Common myeloid progenitor, CD34-positive (primary cell): ENCODE measurements around the gene SH3GL3.

Experiments used
- CTCF ChIA-PET: fragments of 350-600 bp; sonication (Branson Sonifier 250); formaldehyde crosslinking; loops from one replicate; lab custom pipeline; 2021; ENCODE audit warnings: antibody characterized with exemption; lab: Charles Lee
- POLR2A ChIA-PET: fragments of 350-600 bp; sonication (Branson Sonifier 250); formaldehyde crosslinking; loops from one replicate; lab custom pipeline; 2021; ENCODE audit warnings: antibody characterized with exemption; lab: Charles Lee
- DNase-seq, 3 donors: peaks; one replicate each; pipeline versions ENCODE4 v3.0.0 to v3.0.0-alpha.2; 2013
- H3K27ac ChIP-seq, 2 experiments: 1 replicate in 1 of 2; 2 replicates in 1 of 2; pipeline ENCODE4 v1.7.0; 2013; ENCODE audit warnings: inconsistent platforms in 2 of 2, low read length in 2 of 2, mild to moderate bottlenecking in 2 of 2, low read depth in 1 of 2, moderate library complexity in 1 of 2; ENCODE audit not compliant: severe bottlenecking in 2 of 2, insufficient read depth in 1 of 2, poor library complexity in 1 of 2
- H3K27me3 ChIP-seq, 5 experiments: replicated peaks in 2 of 5; 1 replicate in 3 of 5; 2 replicates in 2 of 5; pipeline versions ENCODE4 v1.6.1 to v1.7.0; 2013; ENCODE audit warnings: low read length in 4 of 5, mild to moderate bottlenecking in 2 of 5, moderate library complexity in 2 of 5, inconsistent platforms in 1 of 5; ENCODE audit not compliant: insufficient read depth in 5 of 5, control insufficient read depth in 4 of 5
- H3K36me3 ChIP-seq, 4 experiments: 1 replicate in 2 of 4; 2 replicates in 2 of 4; pipeline versions ENCODE4 v1.6.1 to v1.7.0; 2013; ENCODE audit warnings: low read length in 3 of 4, control low read depth in 1 of 4, mild to moderate bottlenecking in 1 of 4; ENCODE audit not compliant: control insufficient read depth in 4 of 4, insufficient read depth in 4 of 4
- H3K4me1 ChIP-seq, 4 experiments: 1 replicate in 3 of 4; 2 replicates in 1 of 4; pipeline versions ENCODE4 v1.6.1 to v1.7.1; 2013; ENCODE audit warnings: low read length in 3 of 4, mild to moderate bottlenecking in 3 of 4, control low read depth in 1 of 4, inconsistent platforms in 1 of 4, moderate library complexity in 1 of 4; ENCODE audit not compliant: control insufficient read depth in 4 of 4, insufficient read depth in 4 of 4; ENCODE audit errors: control extremely low read depth in 1 of 4
- H3K4me3 ChIP-seq, 7 experiments: 1 replicate in 4 of 7; 2 replicates in 3 of 7; pipeline versions ENCODE4 v1.5.1 to v1.7.0; 2013; ENCODE audit warnings: mild to moderate bottlenecking in 7 of 7, low read length in 6 of 7, moderate library complexity in 6 of 7, inconsistent platforms in 2 of 7, low read depth in 2 of 7, control low read depth in 1 of 7; ENCODE audit not compliant: insufficient read depth in 4 of 7, control insufficient read depth in 1 of 7; ENCODE audit errors: extremely low read depth in 1 of 7
- H3K9me3 ChIP-seq, 5 experiments: 1 replicate in 4 of 5; 2 replicates in 1 of 5; pipeline versions ENCODE4 v1.6.1 to v1.7.1; 2013; ENCODE audit warnings: low read length in 4 of 5, mild to moderate bottlenecking in 2 of 5, inconsistent platforms in 1 of 5, low read depth in 1 of 5, moderate library complexity in 1 of 5; ENCODE audit not compliant: control insufficient read depth in 4 of 5, insufficient read depth in 2 of 5; ENCODE audit errors: control extremely low read depth in 1 of 5
- WGBS: methylation state at CpG from one replicate; pipeline ENCODE4 v1.1.5; 2013; ENCODE audit not compliant: insufficient coverage; 5-methylcytosine and 5-hydroxymethylcytosine counted together

The SH3GL3 gene

DNA sequence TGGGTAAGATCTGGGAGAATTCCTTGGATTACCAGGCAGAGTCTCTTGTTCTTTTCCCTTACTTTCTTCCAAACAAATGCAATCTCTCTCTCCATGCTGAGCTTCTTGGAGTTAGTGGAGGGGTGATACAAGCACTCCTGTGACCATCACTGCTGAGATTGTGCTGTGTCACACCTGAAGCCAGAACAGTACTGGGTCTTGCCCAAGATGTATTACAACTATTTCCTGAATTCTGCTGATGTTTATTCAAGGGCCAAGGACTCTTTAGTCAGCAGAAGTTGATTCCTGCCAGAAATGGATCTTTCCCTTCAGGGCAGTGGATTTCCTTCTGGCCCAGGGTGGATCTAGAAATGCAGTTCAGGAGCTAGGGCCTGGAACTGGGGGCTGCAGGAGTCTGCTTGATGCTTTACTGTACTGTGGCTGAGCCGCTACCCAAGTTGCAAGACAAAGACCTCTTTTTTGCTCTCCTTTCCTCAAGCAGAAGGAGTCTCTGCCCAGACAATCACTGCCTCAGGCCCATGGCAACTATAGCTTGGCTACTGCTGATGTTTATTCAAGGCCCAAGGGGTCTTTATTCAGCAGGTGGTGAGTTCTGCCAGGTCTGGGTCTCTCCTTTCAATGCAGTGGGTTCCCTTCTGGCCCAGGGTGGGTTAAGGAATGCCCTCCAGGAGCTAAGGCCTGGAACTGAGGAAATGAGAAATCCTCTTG, 98.8 kb downstream of the SH3GL3 start:
- Histone ChIP-seq H3K4me1 (peaks cover 0 to 5% (median 0%) of the 10 kb centered on the region in 4 experiments), H3K27me3 (no peaks in the 10 kb centered on the region), H3K27ac (no peak overlapping the region), H3K36me3 (no peaks in the 10 kb centered on the region), H3K4me3 (no peak overlapping the region), H3K9me3 (peaks cover 0 to 13% (median 0%) of the 10 kb centered on the region in 5 experiments)
- WGBS = 100% methylated on average over 1 of the region's 1 CpG
- DNase-seq = no peak
- POLR2A ChIA-PET = no interaction called here
- CTCF ChIA-PET = no interaction called here

- Histone ChIP-seq H3K4me3 (no peak overlapping the region), H3K27me3 (no peaks in the 10 kb centered on the region), H3K36me3 (no peaks in the 10 kb centered on the region), H3K27ac (no peak overlapping the region), H3K9me3 (peaks cover 0 to 13% (median 0%) of the 10 kb centered on the region in 5 experiments), H3K4me1 (peaks cover 0 to 5% (median 0%) of the 10 kb centered on the region in 4 experiments)
- no peak for DNase-seq
- ChIA-PET POLR2A (no interaction called here), CTCF (no interaction called here)
These were observed 99.4 kb downstream of the SH3GL3 start for GRCh38 chr15:83546512-83546888.

DNA sequence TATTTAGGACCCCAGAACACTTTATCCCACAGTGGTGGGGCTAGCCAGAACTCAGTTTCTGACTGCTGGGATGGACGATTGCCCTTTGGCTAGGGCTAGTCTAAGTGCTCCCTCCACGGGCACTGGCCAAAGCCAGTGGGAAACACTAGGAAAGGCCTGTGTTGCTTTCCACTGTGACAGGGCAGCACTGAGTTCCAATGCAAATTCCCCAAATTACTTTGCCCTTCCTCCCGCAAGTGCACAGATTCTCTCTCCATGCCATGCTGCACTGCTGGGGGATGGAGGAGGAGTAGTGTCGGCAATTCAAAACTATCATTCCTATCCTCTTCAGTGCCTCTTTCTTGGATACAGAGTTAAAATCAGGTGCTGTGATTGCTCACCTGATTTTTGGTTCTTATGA, 100.0 kb downstream of the SH3GL3 start:
- Histone ChIP-seq H3K27ac (no peak overlapping the region), H3K27me3 (no peaks in the 10 kb centered on the region), H3K36me3 (no peaks in the 10 kb centered on the region), H3K4me3 (no peak overlapping the region), H3K4me1 (peaks cover 0 to 5% (median 0%) of the 10 kb centered on the region in 4 experiments), H3K9me3 (peaks cover 0 to 13% (median 0%) of the 10 kb centered on the region in 5 experiments)
- ChIA-PET POLR2A (no interaction called here), CTCF (no interaction called here)
- no peak for DNase-seq
- WGBS = 89% methylated on average over 2 of the region's 4 CpGs

- Histone ChIP-seq H3K27me3 (no peaks in the 10 kb centered on the region), H3K4me3 (no peak overlapping the region), H3K9me3 (peaks cover 0 to 3% (median 0%) of the 10 kb centered on the region in 5 experiments), H3K4me1 (peaks cover 0 to 5% (median 0%) of the 10 kb centered on the region in 4 experiments), H3K27ac (no peak overlapping the region), H3K36me3 (no peaks in the 10 kb centered on the region)
- ChIA-PET CTCF (no interaction called here), POLR2A (interaction anchor here (0.6 kb wide), 1 partner anchor 56 kb away, joined by 3 read pairs; no protein-coding TSS in a partner anchor)
- peak in 2 of 3 donors; percentile 12 to 15 for DNase-seq
- 0% methylated on average over 1 of the region's 1 CpG for WGBS
These were observed 102.5 kb downstream of the SH3GL3 start for GRCh38 chr15:83549623-83550022.

- WGBS = 91% methylated on average over 3 of the region's 5 CpGs
- DNase-seq = no peak
- H3K4me3 ChIP-seq = no peak overlapping the region
These were observed 107.4 kb downstream of the SH3GL3 start for GRCh38 chr15:83554558-83554957.

DNA sequence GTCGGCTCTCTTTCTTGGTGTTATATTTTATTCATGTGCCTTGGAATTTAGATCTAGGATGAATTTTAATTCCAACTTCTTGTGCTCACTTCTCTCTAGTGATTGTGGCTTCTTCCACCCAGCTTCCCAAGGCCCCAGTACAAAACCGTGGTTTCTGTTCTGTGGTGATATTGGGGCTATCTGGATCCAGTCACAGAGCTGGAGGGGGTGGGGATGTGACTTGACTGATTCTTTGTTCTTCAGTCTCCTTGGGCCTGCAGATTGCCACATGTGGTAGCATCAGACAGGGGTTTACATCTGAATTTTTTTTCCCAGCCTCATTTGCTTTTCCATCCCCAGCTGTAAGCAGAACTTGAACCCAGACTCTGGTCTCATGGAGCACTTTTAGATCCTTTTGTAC, 108.2 kb downstream of the SH3GL3 start:
- Histone ChIP-seq H3K4me3 (no peak overlapping the region), H3K36me3 (no peaks in the 10 kb centered on the region), H3K4me1 (no peaks in the 10 kb centered on the region), H3K9me3 (no peaks in the 10 kb centered on the region), H3K27ac (no peak overlapping the region), H3K27me3 (peaks cover 0 to 4% (median 0%) of the 10 kb centered on the region in 5 experiments)
- ChIA-PET CTCF (interaction anchor here (1.2 to 1.7 kb wide), 2 partner anchors 109 to 144 kb away, joined by 3 read pairs; partner anchors contain the start of gene SH3GL3), POLR2A (no interaction called here)
- no CpG with 5 or more reads among the region's 2 CpGs for WGBS
- no peak for DNase-seq

More at GRCh38 chr15:83554558-83554957, 107.4 kb downstream of the SH3GL3 start:
- CTCF ChIA-PET = interaction anchor here (1.7 kb wide), 1 partner anchor 143 kb away, joined by 3 read pairs; no protein-coding TSS in a partner anchor
- POLR2A ChIA-PET = no interaction called here
- Histone ChIP-seq H3K4me1 (peaks cover 0 to 2% (median 0%) of the 10 kb centered on the region in 4 experiments), H3K27me3 (peaks cover 0 to 3% (median 0%) of the 10 kb centered on the region in 5 experiments), H3K9me3 (no peaks in the 10 kb centered on the region), H3K27ac (no peak overlapping the region), H3K36me3 (no peaks in the 10 kb centered on the region)

DNA sequence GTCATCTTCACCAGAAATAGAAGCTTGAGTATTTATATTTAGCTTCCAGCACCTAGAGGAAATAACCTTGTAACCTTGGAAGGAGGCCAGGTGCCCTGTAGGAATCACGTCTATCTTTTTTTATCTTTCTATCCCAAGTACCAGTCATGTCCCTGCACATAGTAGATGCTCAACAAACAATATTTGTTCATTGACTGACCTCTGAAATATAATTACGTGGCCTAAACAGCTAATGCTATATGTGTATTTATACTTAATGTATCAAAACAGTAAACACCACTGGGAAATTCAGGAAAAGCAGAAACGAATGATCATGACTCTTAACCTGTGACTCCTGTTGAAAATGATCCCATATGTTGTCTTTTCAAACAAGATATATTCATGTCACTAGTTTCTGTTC, 108.9 kb downstream of the SH3GL3 start:
- Histone ChIP-seq H3K27ac (no peak overlapping the region), H3K27me3 (peaks cover 0 to 4% (median 0%) of the 10 kb centered on the region in 5 experiments), H3K4me1 (no peaks in the 10 kb centered on the region), H3K9me3 (no peaks in the 10 kb centered on the region), H3K4me3 (no peak overlapping the region), H3K36me3 (no peaks in the 10 kb centered on the region)
- POLR2A ChIA-PET = no interaction called here
- CTCF ChIA-PET = interaction anchor here (1.2 to 8.0 kb wide), 2 partner anchors 109 to 119 kb away, joined by 3 to 95 read pairs; partner anchors contain the start of gene SH3GL3
- DNase-seq = no peak
- no CpG with 5 or more reads among the region's 3 CpGs for WGBS
